NCI-H2171 treated with DMSO at 0.1 percent for 48 hours (cell line): ENCODE results near the gene SLC35A2.
"Not testable (repeated sequence)": the region's sequence is repeated elsewhere in the genome, so short reads cannot be mapped to it uniquely, and the experiment has no call there.

Source experiments
- DNase-seq: peaks from one replicate; lab custom pipeline; 2025; lab: John Stamatoyannopoulos, UW

The SLC35A2 gene

GRCh38 chrX:48901069-48901468, 10.4 kb downstream of the SLC35A2 start:
- no peak for DNase-seq

DNA sequence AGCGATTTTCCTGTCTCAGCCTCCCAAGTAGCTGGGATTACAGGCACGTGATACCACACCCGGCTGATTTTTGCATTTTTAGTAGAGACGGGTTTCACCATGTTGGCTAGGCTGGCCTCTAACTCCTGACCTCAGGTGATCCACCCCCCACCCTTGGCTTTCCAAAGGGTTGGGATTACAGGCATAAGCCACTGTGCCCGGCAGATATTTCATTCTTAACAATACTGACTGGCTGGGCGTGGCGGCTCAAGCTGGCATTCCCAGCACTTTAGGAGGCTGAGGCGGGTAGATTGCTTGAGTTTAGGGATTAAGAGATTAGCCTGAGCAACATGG, 12.4 kb downstream of the SLC35A2 start:
- peak; percentile 25 for DNase-seq

GRCh38 chrX:48897625-48898306, 13.7 kb downstream of the SLC35A2 start, which contains the start of the genes PQBP1 and TIMM17B:
Gene PQBP1, plus strand, starts transcription at chrX:48897930. Its CDS starts 580 bp downstream, at chrX:48898510.
Gene TIMM17B, minus strand, starts transcription at chrX:48897768. Its CDS starts 19 bp downstream, at chrX:48897749.
- peak; percentile 92 for DNase-seq

DNA sequence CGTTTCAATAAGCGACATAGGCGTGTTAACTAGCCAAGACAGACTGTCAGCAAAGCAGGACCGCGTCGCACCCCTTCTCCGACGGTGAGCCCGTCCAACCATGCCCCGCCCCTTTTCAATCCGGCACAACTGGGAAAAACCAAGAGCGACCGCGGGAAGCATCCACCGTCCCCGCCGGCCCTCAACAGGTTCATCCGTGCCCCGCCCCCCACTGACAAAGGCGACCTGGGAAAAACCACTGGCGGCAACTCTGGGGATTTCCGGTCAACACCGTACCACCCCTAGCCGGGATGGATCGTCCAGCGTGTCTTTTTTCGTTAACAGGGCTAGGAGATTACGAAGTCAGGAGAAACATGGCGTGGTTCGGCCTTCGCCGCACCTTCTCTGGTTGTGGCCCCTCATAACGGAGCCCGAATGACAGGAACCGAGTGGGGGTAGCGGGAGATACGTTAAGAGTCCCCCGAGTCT, 14.3 kb downstream of the SLC35A2 start:
- DNase-seq = peak; percentile 68

DNA sequence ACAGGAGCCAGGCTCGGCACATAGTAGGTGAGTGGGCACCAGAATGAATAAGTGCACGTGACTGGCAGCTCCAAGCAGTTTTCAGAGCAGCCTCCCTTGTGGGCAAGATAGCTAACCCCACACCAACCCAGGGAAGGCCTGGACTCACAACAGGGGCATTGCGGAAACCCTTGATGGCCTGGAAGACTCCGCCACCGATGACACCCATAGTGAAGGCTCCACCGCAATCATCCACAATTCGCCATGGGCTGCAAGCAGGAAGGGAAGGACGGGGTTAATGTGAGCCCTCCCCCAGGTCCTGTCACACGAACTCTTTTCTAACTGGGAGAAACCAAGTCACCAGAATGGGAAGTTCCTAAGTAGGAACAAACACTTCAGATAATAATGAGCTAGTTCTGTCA, 14.8 kb downstream of the SLC35A2 start:
- peak; percentile 3 for DNase-seq

GRCh38 chrX:48894891-48895290, 16.6 kb downstream of the SLC35A2 start:
- no peak for DNase-seq

DNA sequence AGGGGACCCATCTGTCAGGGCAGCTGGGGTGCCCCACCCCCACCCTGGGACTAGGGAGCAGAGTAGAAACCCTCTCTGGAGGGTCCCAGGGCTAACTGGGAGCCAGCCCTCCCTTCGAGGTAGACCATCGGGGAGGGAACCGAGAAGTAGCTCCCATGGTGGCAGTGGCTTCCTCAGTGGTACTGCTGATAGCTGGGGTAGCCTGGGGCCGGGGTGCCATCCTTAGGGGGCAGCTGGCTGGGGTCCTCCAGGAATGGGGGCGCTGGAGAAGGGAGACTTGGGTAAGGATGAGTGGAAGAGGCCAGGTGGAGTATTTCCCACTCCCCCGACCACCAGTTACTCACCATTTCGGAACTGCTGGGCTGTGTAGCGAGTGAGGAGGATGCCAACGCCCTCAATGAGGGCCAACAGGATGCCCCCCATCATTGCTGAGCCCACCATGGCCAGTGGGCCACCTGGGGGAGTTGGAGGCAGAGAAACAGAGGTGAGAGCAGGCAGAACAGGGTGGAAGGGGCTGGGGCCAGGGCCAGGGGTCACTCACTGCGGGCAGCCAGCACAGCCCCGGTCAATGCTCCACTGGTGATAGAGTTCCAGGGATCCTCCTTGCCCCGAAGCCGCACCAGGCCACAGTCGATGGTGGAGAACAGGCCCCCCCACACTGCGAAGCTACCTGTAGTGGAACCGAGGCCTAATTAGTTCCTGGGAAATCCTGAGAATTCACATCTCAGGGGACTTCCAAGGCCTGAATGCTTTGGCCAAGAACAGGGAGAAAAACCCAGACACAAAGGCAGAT, 17.7 kb downstream of the SLC35A2 start:
- DNase-seq = no peak

- DNase-seq = no peak
Observed at GRCh38 chrX:48892896-48893295, 18.6 kb downstream of the SLC35A2 start.

DNA sequence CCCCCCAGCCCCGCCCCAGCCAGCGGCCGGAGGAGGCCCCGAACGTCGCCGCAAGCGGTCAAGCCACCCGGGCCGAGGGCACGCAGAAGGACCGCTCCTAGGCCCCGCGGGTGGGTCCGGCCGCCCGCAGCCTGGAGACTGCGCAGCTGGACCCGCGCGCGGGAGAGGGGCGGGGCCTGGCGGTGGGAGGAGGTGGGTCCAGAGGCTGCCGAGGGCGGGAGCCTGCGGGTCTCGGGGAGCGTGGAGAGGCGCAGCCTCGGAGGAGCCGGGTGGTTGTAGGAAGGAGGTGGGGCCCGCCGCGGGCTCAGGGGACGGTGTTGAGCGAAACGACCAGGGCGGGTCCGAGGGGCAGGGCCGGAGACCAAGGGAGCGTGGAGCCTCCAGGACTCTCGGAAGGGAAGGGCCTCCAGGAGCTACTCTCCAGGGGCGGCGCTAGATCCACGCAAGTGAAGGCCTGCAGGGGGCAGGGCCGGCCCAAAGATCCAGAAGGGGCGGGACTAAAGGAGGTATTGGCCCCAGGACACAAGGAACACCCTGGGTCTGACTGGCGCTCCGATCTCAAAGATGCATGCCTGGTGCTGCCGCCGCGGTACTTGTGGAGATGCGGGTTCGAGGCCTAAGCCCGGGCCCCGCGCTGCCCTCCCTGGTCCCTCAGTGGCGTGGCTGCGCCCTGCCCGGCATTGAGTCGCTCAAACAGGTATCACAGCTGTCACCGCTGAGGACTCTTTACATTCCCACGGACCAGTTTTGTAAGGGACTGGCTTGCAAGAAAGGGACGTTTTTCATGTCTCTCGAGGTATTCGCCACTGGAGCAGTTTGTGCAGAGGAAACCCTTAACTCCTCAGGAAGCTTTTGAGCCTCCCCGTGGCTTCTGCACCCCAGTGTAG, 19.8 kb downstream of the SLC35A2 start:
- peak; percentile 79 for DNase-seq

DNA sequence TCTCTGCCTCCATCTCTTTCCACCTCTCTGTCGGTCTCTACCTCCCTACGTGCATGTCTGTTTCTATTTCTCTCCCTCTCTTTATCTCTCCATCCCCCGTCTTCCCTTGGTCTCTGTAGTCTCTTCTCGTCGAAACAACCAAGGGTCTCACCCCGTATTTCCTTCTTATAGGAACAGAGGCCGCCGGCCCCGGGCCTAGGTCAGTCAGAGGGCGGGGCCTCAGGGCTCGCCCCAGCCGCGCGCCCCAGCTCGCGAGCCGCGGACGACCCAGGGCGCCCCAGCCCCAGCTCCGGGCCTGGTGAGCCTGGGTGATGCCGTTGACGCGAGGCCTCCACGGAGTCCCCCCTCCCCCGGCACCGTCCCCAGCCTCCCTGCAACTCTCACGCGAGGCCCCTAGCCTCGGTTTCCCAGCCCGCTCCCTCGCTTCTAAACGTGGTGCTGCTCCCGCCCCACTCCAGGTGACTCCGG, 20.5 kb downstream of the SLC35A2 start:
- no peak for DNase-seq

- DNase-seq = peak; percentile 87
Observed at GRCh38 chrX:48890296-48890925, 21.0 kb downstream of the SLC35A2 start.

GRCh38 chrX:48886586-48886985, 24.9 kb downstream of the SLC35A2 start:
- DNase-seq = not testable (repeated sequence)

DNA sequence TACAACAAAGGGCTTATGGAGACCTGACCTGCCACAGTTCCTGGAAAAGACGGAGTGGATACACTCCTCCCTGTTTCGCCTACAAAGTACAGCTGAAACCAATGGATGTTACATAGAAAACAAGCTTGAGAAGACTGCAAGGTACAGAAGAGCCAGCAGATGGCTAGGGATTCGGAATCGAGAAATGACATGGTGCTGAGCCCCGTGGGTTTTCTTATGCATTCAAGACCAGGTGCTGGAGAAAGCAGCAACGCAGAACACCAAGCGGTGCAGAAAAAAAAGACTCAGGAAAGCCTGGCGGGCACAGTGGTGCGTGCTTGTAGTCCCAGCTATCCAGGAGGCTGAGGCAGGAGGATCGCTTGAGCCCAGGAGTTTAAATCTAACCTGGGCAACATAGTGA, 27.7 kb downstream of the SLC35A2 start:
- DNase-seq = peak; percentile 25

DNA sequence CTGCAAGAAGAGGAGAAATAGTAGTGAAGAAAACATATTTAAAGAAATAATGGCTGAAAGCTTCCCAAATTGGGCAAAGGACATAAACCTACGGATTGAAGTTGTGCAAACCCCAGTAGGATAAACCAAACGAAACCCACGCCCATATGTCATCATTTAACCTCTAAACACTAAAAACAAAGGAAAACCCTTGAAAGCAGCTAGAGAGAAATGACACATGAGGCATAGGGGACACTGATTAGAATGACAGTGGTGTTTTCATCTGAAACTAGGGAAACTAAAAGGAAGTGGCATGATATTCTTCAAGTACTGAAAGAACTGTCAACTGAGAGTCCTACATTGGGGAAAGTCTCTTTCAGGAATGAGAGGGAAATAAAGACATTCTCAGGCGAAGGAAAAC, 34.5 kb downstream of the SLC35A2 start:
- not testable (repeated sequence) for DNase-seq

DNA sequence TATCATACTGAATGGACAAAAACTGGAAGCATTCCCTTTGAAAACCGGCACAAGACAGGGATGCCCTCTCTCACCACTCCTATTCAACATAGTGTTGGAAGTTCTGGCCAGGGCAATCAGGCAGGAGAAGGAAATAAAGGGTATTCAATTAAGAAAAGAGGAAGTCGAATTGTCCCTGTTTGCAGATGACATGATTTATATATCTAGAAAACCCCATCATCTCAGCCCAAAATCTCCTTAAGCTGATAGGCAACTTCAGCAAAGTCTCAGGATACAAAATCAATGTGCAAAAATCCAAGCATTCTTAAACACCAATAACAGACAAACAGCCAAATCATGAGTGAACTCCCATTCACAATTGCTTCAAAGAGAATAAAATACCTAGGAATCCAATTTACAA, 39.4 kb downstream of the SLC35A2 start:
- DNase-seq = not testable (repeated sequence)

- no peak for DNase-seq
Observed at GRCh38 chrX:48864210-48864609, 47.2 kb downstream of the SLC35A2 start.

- DNase-seq = no peak
Observed at GRCh38 chrX:48854898-48855297, 56.5 kb downstream of the SLC35A2 start.

DNA sequence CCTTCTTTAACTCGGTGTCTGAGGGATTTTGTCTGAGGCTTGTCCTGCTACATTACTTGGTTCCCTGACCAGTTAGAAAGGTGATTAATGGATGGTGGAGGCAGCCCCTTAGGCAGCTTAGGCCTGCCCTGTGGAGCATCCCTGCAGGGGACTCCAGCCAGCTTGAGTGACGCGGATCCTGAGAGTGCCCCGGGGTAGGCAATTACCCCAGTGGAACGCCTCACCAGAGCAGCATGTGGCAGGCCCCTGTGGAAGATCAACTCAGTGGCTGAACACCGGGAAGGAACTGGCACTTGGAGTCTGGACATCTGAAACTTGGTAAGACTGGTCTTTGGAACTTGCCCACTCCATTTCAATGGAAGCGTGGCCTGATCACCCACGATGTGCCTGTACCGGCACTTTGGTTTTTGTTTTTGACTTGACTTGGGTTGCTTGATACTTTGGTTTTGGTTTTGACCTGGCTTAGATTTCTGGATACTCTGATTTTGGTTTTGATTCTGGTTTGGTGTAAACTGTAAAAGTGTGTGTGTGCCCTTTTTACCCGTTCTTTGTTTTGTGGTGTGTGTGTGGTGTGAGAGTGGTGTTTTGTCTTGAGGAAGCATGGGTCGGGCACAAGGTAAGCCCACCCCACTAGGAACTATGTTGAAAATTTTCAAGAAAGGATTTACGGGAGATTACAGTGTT, 57.2 kb downstream of the SLC35A2 start:
- not testable (repeated sequence) for DNase-seq

- not testable (repeated sequence) for DNase-seq
Observed at GRCh38 chrX:48853494-48853893, 58.0 kb downstream of the SLC35A2 start.
